B cell (primary cell): ENCODE data around the gene SRD5A1.

Experiments used
- CTCF ChIP-seq: fragments of 200-600 bp; IDR thresholded peaks from one replicate; pipeline ENCODE4 v1.8.0; 2022; ENCODE audit warnings: antibody characterized with exemption, mild to moderate bottlenecking
- EZH2 ChIP-seq: IDR thresholded peaks from 2 replicates; pipeline ENCODE4 v1.6.1; 2012; ENCODE audit warnings: borderline replicate concordance, low read depth, mild to moderate bottlenecking, moderate library complexity, low read length; ENCODE audit not compliant: insufficient read depth, poor library complexity, severe bottlenecking

GRCh38 chr5:6585168-6585567 is 48.1 kb upstream of the SRD5A1 start:
- TF ChIP-seq CTCF (no peak), EZH2 (no peak)
